ENCODE data around the gene LAGE3.
A peak's percentile ranks its signal among the peaks of the same experiment; 100 is the strongest.

- TF ChIP-seq BCL11B (tag by site-specific recombination; IDR thresholded peaks at IDR 0.05; ENCODE audit: low read depth) = no peak
- TF ChIP-seq RBAK (tag by site-specific recombination; IDR thresholded peaks at IDR 0.05) = no peak
- no peak for TF ChIP-seq CTCF (tag by site-specific recombination; IDR thresholded peaks at IDR 0.05)
- no peak for TF ChIP-seq ZNF843 (tag by site-specific recombination; IDR thresholded peaks at IDR 0.05)
- TF ChIP-seq TCF7L2 (IDR thresholded peaks at IDR 0.05; ENCODE audit: borderline replicate concordance, low read depth, low read length) = no peak
- TF ChIP-seq ZNF791 (tag by site-specific recombination; IDR thresholded peaks at IDR 0.05) = no peak
- TF ChIP-seq YY1 (tag by site-specific recombination; IDR thresholded peaks at IDR 0.05) = peak; percentile 86
- TF ChIP-seq ZBTB49 (tag by site-specific recombination; IDR thresholded peaks at IDR 0.05; ENCODE audit: low read depth) = no peak
These were observed 37.0 kb upstream of the LAGE3 start, which contains the start of gene FAM3A for GRCh38 chrX:154515966-154516655.

All from HEK293 (cell line).